Keratinocyte (primary cell): ENCODE data around the gene ACTRT3.

Experiments
- CTCF ChIP-seq, 3 experiments: IDR thresholded peaks in 1 of 3; conservative IDR thresholded peaks in 1 of 3; optimal IDR thresholded peaks in 1 of 3; 2 replicates in 2 of 3; 3 replicates in 1 of 3; pipeline versions ENCODE3 to v1.5.1; 2011; ENCODE audit warnings: low read length in 3 of 3, mild to moderate bottlenecking in 3 of 3, moderate library complexity in 2 of 3, control low read depth in 1 of 3, inconsistent platforms in 1 of 3; ENCODE audit not compliant: insufficient read depth in 2 of 3; ENCODE audit errors: extremely low read depth in 1 of 3
- EZH2 ChIP-seq: IDR thresholded peaks from one replicate; pipeline ENCODE4 v1.6.1; 2012; ENCODE audit warnings: inconsistent platforms, mild to moderate bottlenecking, low read length, moderate library complexity

- TF ChIP-seq CTCF (optimal IDR thresholded peaks at IDR 0.05 in 1 of 3, IDR thresholded peaks at IDR 0.05 in 1 of 3, conservative IDR thresholded peaks at IDR 0.05 in 1 of 3; ENCODE audit: extremely low read depth in 1 of 3, insufficient read depth in 2 of 3, low read length in 3 of 3) (no peak), EZH2 (no peak)
Observed at GRCh38 chr3:169787791-169788190, 18.4 kb upstream of the ACTRT3 start.
